WTC11 (cell line): ENCODE data around the gene GPATCH11.

ENCODE experiments used
- CTCF ChIP-seq: fragments of 200-600 bp; IDR thresholded peaks from 2 replicates; pipeline ENCODE4 v1.8.0; 2022; ENCODE audit warnings: antibody characterized with exemption
- FOXK1 ChIP-seq: sonication (generic); formaldehyde crosslinking; IDR thresholded peaks from 2 replicates; pipeline ENCODE4 v1.8.0; 2022; ENCODE audit warnings: mild to moderate bottlenecking, moderate library complexity, missing genetic modification reagents
- GABPB1 ChIP-seq: sonication (generic); formaldehyde crosslinking; IDR thresholded peaks from 2 replicates; pipeline ENCODE4 v1.8.1; 2023; ENCODE audit warnings: mild to moderate bottlenecking, missing genetic modification reagents
- MAX ChIP-seq: sonication (generic); formaldehyde crosslinking; IDR thresholded peaks from 2 replicates; pipeline ENCODE4 v1.8.0; 2022; ENCODE audit warnings: mild to moderate bottlenecking, missing genetic modification reagents
- MYBL2 ChIP-seq: sonication (generic); formaldehyde crosslinking; IDR thresholded peaks from 2 replicates; pipeline ENCODE4 v1.8.1; 2023; ENCODE audit warnings: mild to moderate bottlenecking, moderate library complexity, missing genetic modification reagents
- NFE2L1 ChIP-seq: sonication (generic); formaldehyde crosslinking; IDR thresholded peaks from 2 replicates; pipeline ENCODE4 v1.8.1; 2023; ENCODE audit warnings: missing genetic modification reagents
- TP53 ChIP-seq: sonication (generic); formaldehyde crosslinking; IDR thresholded peaks from 2 replicates; pipeline ENCODE4 v1.8.1; 2023; ENCODE audit warnings: mild to moderate bottlenecking, missing genetic modification reagents
- ZBTB21 ChIP-seq: sonication (generic); formaldehyde crosslinking; IDR thresholded peaks from 2 replicates; pipeline ENCODE4 v1.8.1; 2023; ENCODE audit warnings: mild to moderate bottlenecking, missing genetic modification reagents, borderline replicate concordance
- TF ChIP-seq, protein P1 (sequence below): sonication (generic); formaldehyde crosslinking; IDR thresholded peaks from 2 replicates; pipeline ENCODE4 v1.8.0; 2022; ENCODE audit warnings: mild to moderate bottlenecking, missing genetic modification reagents

DNA sequence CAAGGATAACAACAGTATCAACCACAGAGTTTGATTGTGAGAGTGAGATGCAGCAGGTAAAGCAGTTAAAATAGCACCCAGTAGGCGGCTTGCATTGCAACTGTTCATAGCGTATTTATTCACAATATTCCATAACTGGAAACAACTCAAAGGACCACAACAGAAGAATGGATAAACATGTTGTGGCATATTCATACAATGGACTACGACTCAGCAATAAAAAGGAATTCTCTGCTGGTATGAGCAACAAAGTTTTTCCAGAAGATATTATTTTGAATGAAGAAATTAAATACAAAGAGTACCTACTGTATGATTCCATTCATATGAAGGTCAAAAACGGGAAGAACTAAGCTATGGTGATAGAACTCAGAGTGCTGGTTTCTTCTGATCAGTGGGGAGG is 25.2 kb downstream of the GPATCH11 start:
- TF ChIP-seq MAX (CRISPR knock-in tag) (no peak), TP53 (CRISPR knock-in tag) (no peak), NFE2L1 (CRISPR knock-in tag) (no peak), ZBTB21 (CRISPR knock-in tag) (no peak), CTCF (no peak), GABPB1 (no peak), FOXK1 (CRISPR knock-in tag) (no peak), MYBL2 (CRISPR knock-in tag) (no peak)
- TF ChIP-seq, protein P1, sequence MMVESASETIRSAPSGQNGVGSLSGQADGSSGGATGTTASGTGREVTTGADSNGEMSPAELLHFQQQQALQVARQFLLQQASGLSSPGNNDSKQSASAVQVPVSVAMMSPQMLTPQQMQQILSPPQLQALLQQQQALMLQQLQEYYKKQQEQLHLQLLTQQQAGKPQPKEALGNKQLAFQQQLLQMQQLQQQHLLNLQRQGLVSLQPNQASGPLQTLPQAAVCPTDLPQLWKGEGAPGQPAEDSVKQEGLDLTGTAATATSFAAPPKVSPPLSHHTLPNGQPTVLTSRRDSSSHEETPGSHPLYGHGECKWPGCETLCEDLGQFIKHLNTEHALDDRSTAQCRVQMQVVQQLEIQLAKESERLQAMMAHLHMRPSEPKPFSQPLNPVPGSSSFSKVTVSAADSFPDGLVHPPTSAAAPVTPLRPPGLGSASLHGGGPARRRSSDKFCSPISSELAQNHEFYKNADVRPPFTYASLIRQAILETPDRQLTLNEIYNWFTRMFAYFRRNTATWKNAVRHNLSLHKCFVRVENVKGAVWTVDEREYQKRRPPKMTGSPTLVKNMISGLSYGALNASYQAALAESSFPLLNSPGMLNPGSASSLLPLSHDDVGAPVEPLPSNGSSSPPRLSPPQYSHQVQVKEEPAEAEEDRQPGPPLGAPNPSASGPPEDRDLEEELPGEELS (CRISPR knock-in tag), result no peak
